Gastroesophageal sphincter (tissue), 4 donors: Measurements from ENCODE around the gene INKA1. TPM values are rescaled to one million over a fixed set of nuclear protein-coding genes. Genes with fewer than 3 reads are reported as not detected.
A peak's percentile ranks its signal among the peaks of the same experiment; 100 is the strongest.

ENCODE experiments used
- ATAC-seq: fragments of 150-250 bp; one replicate; pipeline ENCODE4 v1.9.1; 2016; ENCODE audit warnings: mild to moderate bottlenecking, moderate library complexity
- H3K27ac ChIP-seq, 4 donors: fragments of 200-600 bp; sonication (generic) in 3 of 4; 1 replicate in 3 of 4; 2 replicates in 1 of 4; pipeline ENCODE4 v1.5.1; 2016 to 2019
- H3K27me3 ChIP-seq: fragments of 200-600 bp; sonication (generic); one replicate; pipeline ENCODE4 v1.5.1; 2019
- H3K36me3 ChIP-seq, 2 donors: fragments of 200-600 bp; sonication (generic); one replicate each; pipeline ENCODE4 v1.5.1; 2019; ENCODE audit warnings: control low read depth in 1 of 2
- H3K4me1 ChIP-seq, 3 donors: fragments of 200-600 bp; sonication (generic); 1 replicate in 2 of 3; 2 replicates in 1 of 3; pipeline ENCODE4 v1.5.1; 2016 to 2019; ENCODE audit warnings: control low read depth in 2 of 3
- H3K4me3 ChIP-seq, 2 donors: fragments of 200-600 bp; sonication (generic); one replicate each; pipeline ENCODE4 v1.5.1; 2019; ENCODE audit warnings: mild to moderate bottlenecking in 1 of 2, moderate library complexity in 1 of 2
- H3K9me3 ChIP-seq, 3 donors: fragments of 200-600 bp; sonication (generic); one replicate each; pipeline ENCODE4 v1.5.1; 2017 to 2019; ENCODE audit warnings: control low read depth in 2 of 3
- EP300 ChIP-seq: sonication (generic); formaldehyde crosslinking; IDR thresholded peaks from one replicate; pipeline ENCODE4 v1.6.1; 2017; ENCODE audit warnings: antibody characterized with exemption, mild to moderate bottlenecking
- POLR2A ChIP-seq, 2 donors: fragments of 450-650 bp; IDR thresholded peaks; one replicate each; pipeline ENCODE4 v1.6.1; 2017; ENCODE audit warnings: antibody characterized with exemption in 2 of 2, mild to moderate bottlenecking in 2 of 2, moderate library complexity in 1 of 2
- POLR2AphosphoS5 ChIP-seq: sonication (generic); formaldehyde crosslinking; IDR thresholded peaks from one replicate; pipeline ENCODE4 v1.6.1; 2017; ENCODE audit warnings: antibody characterized with exemption
- WGBS, 2 donors: methylation state at CpG; one replicate each; pipeline ENCODE4 v1.1.5; 2018; ENCODE audit warnings: low coverage in 1 of 2; 5-methylcytosine and 5-hydroxymethylcytosine counted together
- total RNA-seq, 4 donors: library from RNA; depleted of rRNA; stranded (reverse); fragments of >200 nt; gene quantifications; one replicate each; pipeline ENCODE4 v1.1.0, GENCODE V29; 2016
- TF ChIP-seq, protein P1 (sequence below), 4 experiments: fragments of 200-600 bp in 2 of 4; fragments of 450-650 bp in 2 of 4; sonication (generic) in 1 of 4; IDR thresholded peaks; one replicate each; pipeline ENCODE4 v1.5.1; 2017 to 2019; ENCODE audit warnings: antibody characterized with exemption in 4 of 4, mild to moderate bottlenecking in 2 of 4, moderate library complexity in 2 of 4

INKA1 gene
- total RNA-seq, 4 donors from 2014 or later, result 1.3 to 3.4 (median 3.1) TPM

DNA sequence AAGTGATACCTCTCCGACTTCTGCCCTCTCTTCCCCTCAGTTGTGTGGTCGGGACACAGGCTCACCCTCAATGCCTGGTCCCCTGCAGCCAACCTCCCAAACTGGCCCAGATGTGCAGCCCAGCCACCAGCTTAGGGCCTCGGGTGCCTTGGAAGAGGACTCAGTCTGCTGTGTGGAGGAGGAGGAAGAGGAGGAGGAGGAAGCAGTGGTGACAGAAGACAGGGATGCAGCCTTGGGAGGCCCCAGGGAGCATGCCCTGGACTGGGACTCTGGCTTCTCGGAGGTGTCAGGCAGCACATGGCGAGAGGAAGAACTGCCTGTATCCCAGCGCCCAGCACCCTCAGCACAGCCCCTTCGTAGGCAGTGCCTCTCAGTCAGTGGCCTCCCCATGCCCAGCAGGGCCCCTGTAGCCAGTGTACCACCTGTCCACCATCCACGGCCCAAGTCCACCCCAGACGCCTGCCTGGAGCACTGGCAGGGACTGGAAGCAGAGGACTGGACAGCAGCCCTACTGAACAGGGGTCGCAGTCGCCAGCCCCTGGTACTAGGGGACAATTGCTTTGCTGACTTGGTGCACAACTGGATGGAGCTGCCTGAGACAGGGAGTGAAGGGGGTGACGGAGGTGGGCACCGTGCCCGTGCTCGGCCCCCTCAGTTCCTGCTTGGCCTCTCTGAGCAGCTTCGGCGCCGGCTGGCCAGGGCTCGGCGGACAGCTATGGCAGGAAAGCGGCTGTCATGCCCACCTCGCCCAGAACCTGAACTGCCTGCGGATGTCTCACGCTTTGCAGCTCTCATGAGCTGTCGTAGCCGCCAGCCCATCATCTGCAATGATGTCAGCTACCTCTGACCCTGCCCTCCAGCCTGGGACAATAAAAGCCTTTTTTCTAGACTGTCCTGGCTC, 1.3 kb downstream of the INKA1 start:
- ATAC-seq, result no peak
- 40 to 62% methylated on average over 2 to 4 of the region's 26 CpGs for WGBS, 2 donors
- Histone ChIP-seq H3K36me3 (peaks cover 0 to 19% of the 10 kb centered on the region in 2 donors), H3K27ac (peak overlapping the region in 3 of 4 donors; percentile 93 to 95 (median 94)), H3K4me1 (peaks cover 4 to 64% (median 47%) of the 10 kb centered on the region in 3 donors), H3K9me3 (no peaks in the 10 kb centered on the region), H3K4me3 (peak overlapping the region in 1 of 2 donors; percentile 91), H3K27me3 (no peaks in the 10 kb centered on the region)
- TF ChIP-seq POLR2AphosphoS5 (no peak), EP300 (no peak), POLR2A (IDR thresholded peaks at IDR 0.05) (no peak)
- TF ChIP-seq, protein P1, sequence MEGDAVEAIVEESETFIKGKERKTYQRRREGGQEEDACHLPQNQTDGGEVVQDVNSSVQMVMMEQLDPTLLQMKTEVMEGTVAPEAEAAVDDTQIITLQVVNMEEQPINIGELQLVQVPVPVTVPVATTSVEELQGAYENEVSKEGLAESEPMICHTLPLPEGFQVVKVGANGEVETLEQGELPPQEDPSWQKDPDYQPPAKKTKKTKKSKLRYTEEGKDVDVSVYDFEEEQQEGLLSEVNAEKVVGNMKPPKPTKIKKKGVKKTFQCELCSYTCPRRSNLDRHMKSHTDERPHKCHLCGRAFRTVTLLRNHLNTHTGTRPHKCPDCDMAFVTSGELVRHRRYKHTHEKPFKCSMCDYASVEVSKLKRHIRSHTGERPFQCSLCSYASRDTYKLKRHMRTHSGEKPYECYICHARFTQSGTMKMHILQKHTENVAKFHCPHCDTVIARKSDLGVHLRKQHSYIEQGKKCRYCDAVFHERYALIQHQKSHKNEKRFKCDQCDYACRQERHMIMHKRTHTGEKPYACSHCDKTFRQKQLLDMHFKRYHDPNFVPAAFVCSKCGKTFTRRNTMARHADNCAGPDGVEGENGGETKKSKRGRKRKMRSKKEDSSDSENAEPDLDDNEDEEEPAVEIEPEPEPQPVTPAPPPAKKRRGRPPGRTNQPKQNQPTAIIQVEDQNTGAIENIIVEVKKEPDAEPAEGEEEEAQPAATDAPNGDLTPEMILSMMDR (IDR thresholded peaks at IDR 0.05), result no peak

DNA sequence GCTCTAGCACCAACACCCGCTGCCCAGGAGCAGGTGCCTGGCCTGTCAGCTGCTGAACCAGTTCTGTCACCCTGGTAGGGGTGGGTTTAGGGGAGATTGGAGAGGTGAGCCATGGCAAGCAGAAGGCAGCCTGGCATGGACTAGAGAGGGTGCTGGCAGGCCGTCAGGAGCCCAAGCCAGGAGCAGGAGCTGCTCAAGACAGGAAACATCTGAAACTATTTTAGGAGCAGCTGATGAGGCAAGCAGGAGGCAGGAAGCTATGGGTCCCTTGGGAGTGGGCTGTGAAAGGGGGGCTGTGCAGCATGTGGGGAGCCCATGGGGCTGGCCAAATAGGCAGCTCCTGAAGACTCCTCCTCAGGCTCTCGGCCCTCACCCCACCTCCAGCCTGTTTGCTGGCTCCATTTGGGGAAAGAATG, 2.3 kb downstream of the INKA1 start:
- peaks cover 0 to 29% of the 10 kb centered on the region in 2 donors for H3K36me3 ChIP-seq
- peak overlapping the region in 1 of 2 donors; percentile 91 for H3K4me3 ChIP-seq
- WGBS, 2 donors, result 20% methylated on average over 2 of the region's 3 CpGs; no CpG with 5 or more reads in 1 of the 2 donors
- H3K9me3 ChIP-seq, result no peaks in the 10 kb centered on the region
- peak overlapping the region; percentile 55 to 95 (median 94) for H3K27ac ChIP-seq
- H3K4me1 ChIP-seq, result peaks cover 4 to 59% (median 40%) of the 10 kb centered on the region in 3 donors
- ATAC-seq, result peak; percentile 52
- no peak for TF ChIP-seq EP300
- peak; percentile 57 for TF ChIP-seq POLR2AphosphoS5
- no peaks in the 10 kb centered on the region for H3K27me3 ChIP-seq

DNA sequence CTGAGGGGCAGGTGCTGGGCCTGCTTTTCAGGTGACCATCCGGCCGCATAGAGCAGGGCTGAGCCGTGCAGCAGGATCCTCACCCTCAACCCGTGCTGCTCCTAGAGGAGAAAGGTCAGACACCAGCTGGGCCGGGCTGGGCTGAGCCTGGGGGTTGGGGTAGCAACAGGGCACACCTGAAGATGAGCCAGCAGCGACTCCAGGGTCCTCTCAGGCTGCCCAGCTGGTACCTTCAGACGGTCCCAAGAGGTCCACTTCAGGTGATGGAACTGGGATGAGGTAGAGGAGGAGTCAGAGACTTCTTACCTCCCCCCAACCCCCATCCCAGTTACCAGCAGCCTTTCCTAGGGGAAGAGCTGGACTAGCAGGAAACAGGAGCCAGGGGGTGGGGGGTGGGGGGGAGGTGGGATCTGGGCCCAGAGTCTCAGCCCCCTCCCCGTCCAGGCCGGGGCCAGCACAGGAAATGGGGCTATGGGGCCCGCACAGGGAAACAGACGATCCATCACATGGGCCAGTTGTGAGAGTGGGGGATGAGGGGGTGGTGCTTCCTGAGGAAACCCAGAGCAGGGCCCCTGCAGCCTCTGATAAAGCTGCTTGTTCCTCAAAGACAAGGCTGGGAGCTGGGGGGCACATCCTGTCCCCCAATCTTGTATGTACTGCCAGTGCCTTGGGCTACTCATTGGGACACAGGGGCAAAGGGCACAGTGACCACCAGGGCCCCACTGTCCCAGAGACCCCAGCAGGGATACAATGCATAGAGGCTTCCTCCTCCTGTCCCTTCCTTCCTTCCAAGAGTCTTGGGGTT, 3.0 kb downstream of the INKA1 start:
- Histone ChIP-seq H3K36me3 (peaks cover 0 to 37% of the 10 kb centered on the region in 2 donors), H3K4me1 (peaks cover 4 to 62% (median 40%) of the 10 kb centered on the region in 3 donors), H3K27ac (peak overlapping the region; percentile 55 to 95 (median 94)), H3K4me3 (peak overlapping the region in 1 of 2 donors; percentile 9), H3K9me3 (no peaks in the 10 kb centered on the region), H3K27me3 (no peaks in the 10 kb centered on the region)
- ATAC-seq, result no peak
- TF ChIP-seq, protein P1 (IDR thresholded peaks at IDR 0.05), result no peak
- TF ChIP-seq POLR2A (IDR thresholded peaks at IDR 0.05), result peak in 1 of 2 donors; percentile 2
- no peak for TF ChIP-seq POLR2AphosphoS5
- TF ChIP-seq EP300, result no peak
- WGBS, 2 donors, result 0 to 27% methylated on average over 1 to 3 of the region's 11 CpGs

DNA sequence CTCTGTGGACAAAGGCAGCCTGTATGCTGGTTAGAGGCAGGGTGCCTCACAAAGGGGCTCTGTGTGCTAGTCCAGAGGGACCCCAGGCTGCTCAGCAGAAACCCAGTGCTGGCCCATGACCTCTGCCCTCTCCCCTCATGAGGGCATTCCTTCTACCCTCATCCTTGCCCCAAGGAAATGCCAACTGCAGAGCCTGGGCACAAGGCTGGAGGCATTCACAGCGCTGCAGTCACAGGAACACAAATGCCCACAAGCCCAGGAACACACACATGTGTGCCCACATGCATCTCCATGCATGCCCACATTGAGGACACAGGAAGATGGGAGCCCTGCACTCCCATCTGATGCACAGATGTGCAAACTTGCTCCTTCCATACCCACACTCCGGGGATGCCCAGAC, 3.8 kb downstream of the INKA1 start:
- 71% methylated on average over 1 of the region's 2 CpGs; no CpG with 5 or more reads in 1 of the 2 donors for WGBS, 2 donors

DNA sequence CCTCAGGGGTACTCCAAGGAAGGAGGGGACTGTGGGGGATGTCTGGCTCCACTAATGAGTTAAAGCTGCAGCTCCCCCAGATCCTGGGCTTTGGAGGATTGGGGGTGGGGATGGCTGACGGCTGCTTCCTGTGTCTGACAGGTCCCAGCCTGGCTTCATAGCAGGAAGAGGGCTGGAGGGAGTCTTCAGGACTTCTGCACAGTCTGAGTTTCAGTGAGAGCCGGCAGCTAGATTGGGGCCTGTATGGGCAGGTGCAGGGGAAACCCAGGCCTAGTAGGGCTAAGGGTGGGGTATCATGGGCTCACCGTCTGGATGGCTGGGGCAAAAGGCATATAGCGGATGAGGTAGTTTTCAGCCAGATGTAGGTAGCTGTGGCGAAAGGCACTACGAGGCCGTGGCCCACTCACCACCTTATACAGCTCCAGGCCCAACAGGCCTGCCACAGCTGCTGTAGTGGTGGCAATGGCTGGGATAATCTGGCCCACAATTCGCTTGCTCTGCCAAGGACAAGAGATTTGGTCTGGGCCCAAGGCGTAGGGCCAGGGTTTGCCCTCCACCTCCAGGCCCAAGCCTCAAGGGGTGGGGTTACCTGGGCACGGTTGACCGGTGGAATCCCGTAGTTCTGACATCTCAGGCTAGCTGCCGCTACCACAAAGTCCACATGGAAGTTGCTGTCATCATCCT, 4.5 kb downstream of the INKA1 start:
- Histone ChIP-seq H3K4me1 (peaks cover 4 to 70% (median 45%) of the 10 kb centered on the region in 3 donors), H3K27ac (peak overlapping the region in 3 of 4 donors; percentile 60 to 94 (median 93)), H3K27me3 (no peaks in the 10 kb centered on the region), H3K36me3 (peaks cover 0 to 50% of the 10 kb centered on the region in 2 donors), H3K9me3 (no peaks in the 10 kb centered on the region), H3K4me3 (no peak overlapping the region)
- TF ChIP-seq EP300, result no peak
- TF ChIP-seq, protein P1 (IDR thresholded peaks at IDR 0.05), result no peak
- no peak for TF ChIP-seq POLR2AphosphoS5
- no peak for ATAC-seq
- WGBS, 2 donors, result 68% methylated on average over 12 of the region's 13 CpGs; no CpG with 5 or more reads in 1 of the 2 donors

More for the DNA sequence above, 3.8 kb downstream of the INKA1 start:
- Histone ChIP-seq H3K4me1 (peaks cover 4 to 69% (median 40%) of the 10 kb centered on the region in 3 donors), H3K27ac (peak overlapping the region in 3 of 4 donors; percentile 93 to 95 (median 94)), H3K9me3 (no peaks in the 10 kb centered on the region), H3K27me3 (no peaks in the 10 kb centered on the region), H3K36me3 (peaks cover 0 to 44% of the 10 kb centered on the region in 2 donors), H3K4me3 (no peak overlapping the region)
- no peak for ATAC-seq
- TF ChIP-seq EP300 (no peak), POLR2AphosphoS5 (no peak)
